ENCODE data around the gene MLPH. TPM values are rescaled to one million over a fixed set of nuclear protein-coding genes. Genes with fewer than 3 reads are reported as not detected.

The MLPH gene
- total and polyA plus RNA-seq, 4 donors = 1.6 to 25.9 (median 22.3) TPM

DNA sequence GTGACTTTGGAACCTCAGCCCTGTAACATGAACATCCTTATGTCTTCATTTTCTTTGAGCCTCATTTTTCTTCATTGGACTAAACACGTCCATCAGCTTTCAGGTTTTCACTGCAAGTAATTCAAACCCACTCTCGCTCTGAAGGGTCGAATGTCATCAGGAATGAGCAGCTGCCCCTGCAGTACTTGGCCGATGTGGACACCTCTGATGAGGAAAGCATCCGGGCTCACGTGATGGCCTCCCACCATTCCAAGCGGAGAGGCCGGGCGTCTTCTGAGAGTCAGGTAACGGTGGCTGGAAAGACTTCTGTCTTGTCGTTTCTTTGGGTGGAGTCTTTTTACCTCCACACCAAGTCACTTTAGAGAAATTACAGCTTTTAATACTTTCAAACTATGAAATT lies 40.2 kb downstream of the MLPH start:
- TF ChIP-seq SP1 (IDR thresholded peaks at IDR 0.05) (no peak), ATF3 (IDR thresholded peaks at IDR 0.05) (no peak)
- H3K27ac ChIP-seq (ENCODE audit: low read depth in 1 of 2, low read length in 2 of 2) = no peak overlapping the region
- H3K9ac ChIP-seq (ENCODE audit: low read depth in 1 of 2, low read length in 2 of 2) = no peak overlapping the region
- DNase-seq (ENCODE audit: low spot score) = no peak
- H3K9me3 ChIP-seq (ENCODE audit: control insufficient read depth in 4 of 4, low read length in 3 of 4) = no peaks in the 10 kb centered on the region
- H3K4me1 ChIP-seq (ENCODE audit: control insufficient read depth in 4 of 4, insufficient read depth in 4 of 4, low read length in 3 of 4) = peaks cover 4 to 11% (median 8%) of the 10 kb centered on the region in 4 donors
- WGBS = 95% methylated on average over 11 of the region's 11 CpGs
- no peak overlapping the region for H3K4me3 ChIP-seq (ENCODE audit: low read depth in 1 of 3, low read length in 3 of 3)
- no peaks in the 10 kb centered on the region for H3K27me3 ChIP-seq (ENCODE audit: control insufficient read depth in 4 of 4, insufficient read depth in 4 of 4, low read length in 3 of 4)
- peaks cover 3 to 19% (median 12%) of the 10 kb centered on the region in 4 donors for H3K36me3 ChIP-seq (ENCODE audit: control insufficient read depth in 4 of 4, insufficient read depth in 3 of 4, low read depth in 1 of 4, low read length in 3 of 4)

DNA sequence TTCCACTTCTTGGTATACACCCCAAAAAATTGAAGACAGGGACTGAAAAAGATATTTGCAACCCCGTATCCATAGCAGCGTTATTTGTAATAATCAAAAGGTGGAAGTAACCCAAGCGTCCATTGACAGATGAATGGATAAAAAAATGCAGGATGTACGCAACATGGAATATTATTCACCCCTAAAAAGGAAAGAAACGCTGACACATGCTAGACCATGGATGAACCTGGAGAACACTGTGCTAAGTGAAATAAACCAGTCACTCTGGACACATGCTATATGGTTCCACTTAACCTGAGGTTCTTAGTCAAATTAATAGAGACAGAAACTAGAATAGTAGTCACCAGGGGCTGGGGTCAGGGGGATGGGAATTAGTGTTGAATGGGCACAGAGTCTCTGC lies 40.7 kb downstream of the MLPH start:
- Histone ChIP-seq H3K9ac (ENCODE audit: low read depth in 1 of 2, low read length in 2 of 2) (no peak overlapping the region), H3K27ac (ENCODE audit: low read depth in 1 of 2, low read length in 2 of 2) (no peak overlapping the region), H3K27me3 (ENCODE audit: control insufficient read depth in 4 of 4, insufficient read depth in 4 of 4, low read length in 3 of 4) (no peaks in the 10 kb centered on the region), H3K9me3 (ENCODE audit: control insufficient read depth in 4 of 4, low read length in 3 of 4) (no peaks in the 10 kb centered on the region), H3K4me1 (ENCODE audit: control insufficient read depth in 4 of 4, insufficient read depth in 4 of 4, low read length in 3 of 4) (peaks cover 4 to 11% (median 8%) of the 10 kb centered on the region in 4 donors), H3K4me3 (ENCODE audit: low read depth in 1 of 3, low read length in 3 of 3) (no peak overlapping the region), H3K36me3 (ENCODE audit: control insufficient read depth in 4 of 4, insufficient read depth in 3 of 4, low read depth in 1 of 4, low read length in 3 of 4) (peaks cover 4 to 19% (median 12%) of the 10 kb centered on the region in 4 donors)
- WGBS = 97% methylated on average over 5 of the region's 5 CpGs
- DNase-seq (ENCODE audit: low spot score) = no peak
- TF ChIP-seq YY1 (IDR thresholded peaks at IDR 0.05) = no peak
- TF ChIP-seq HNF4A (conservative IDR thresholded peaks at IDR 0.05) = no peak
- no peak for TF ChIP-seq HNF4G (IDR thresholded peaks at IDR 0.05)
- no peak for TF ChIP-seq NR2F2 (IDR thresholded peaks at IDR 0.05)
- TF ChIP-seq, protein P1, sequence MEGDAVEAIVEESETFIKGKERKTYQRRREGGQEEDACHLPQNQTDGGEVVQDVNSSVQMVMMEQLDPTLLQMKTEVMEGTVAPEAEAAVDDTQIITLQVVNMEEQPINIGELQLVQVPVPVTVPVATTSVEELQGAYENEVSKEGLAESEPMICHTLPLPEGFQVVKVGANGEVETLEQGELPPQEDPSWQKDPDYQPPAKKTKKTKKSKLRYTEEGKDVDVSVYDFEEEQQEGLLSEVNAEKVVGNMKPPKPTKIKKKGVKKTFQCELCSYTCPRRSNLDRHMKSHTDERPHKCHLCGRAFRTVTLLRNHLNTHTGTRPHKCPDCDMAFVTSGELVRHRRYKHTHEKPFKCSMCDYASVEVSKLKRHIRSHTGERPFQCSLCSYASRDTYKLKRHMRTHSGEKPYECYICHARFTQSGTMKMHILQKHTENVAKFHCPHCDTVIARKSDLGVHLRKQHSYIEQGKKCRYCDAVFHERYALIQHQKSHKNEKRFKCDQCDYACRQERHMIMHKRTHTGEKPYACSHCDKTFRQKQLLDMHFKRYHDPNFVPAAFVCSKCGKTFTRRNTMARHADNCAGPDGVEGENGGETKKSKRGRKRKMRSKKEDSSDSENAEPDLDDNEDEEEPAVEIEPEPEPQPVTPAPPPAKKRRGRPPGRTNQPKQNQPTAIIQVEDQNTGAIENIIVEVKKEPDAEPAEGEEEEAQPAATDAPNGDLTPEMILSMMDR (IDR thresholded peaks at IDR 0.05; ENCODE audit: low read depth, low read length, missing input control) = no peak
- no peak for TF ChIP-seq FOXA1 (IDR thresholded peaks at IDR 0.05)
- TF ChIP-seq GABPA (IDR thresholded peaks at IDR 0.05 in 1 of 2, conservative IDR thresholded peaks at IDR 0.05 in 1 of 2) = no peak
- TF ChIP-seq SP1 (IDR thresholded peaks at IDR 0.05) = no peak
- no peak for TF ChIP-seq REST (IDR thresholded peaks at IDR 0.05)
- TF ChIP-seq, protein P2, sequence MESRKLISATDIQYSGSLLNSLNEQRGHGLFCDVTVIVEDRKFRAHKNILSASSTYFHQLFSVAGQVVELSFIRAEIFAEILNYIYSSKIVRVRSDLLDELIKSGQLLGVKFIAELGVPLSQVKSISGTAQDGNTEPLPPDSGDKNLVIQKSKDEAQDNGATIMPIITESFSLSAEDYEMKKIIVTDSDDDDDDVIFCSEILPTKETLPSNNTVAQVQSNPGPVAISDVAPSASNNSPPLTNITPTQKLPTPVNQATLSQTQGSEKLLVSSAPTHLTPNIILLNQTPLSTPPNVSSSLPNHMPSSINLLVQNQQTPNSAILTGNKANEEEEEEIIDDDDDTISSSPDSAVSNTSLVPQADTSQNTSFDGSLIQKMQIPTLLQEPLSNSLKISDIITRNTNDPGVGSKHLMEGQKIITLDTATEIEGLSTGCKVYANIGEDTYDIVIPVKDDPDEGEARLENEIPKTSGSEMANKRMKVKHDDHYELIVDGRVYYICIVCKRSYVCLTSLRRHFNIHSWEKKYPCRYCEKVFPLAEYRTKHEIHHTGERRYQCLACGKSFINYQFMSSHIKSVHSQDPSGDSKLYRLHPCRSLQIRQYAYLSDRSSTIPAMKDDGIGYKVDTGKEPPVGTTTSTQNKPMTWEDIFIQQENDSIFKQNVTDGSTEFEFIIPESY (IDR thresholded peaks at IDR 0.05) = no peak
- TF ChIP-seq JUND (IDR thresholded peaks at IDR 0.05) = no peak
